Panc1 (cell line): ENCODE results near the gene ORC3. TPM values are rescaled to one million over a fixed set of nuclear protein-coding genes. Genes with fewer than 3 reads are reported as not detected.

Experiments
- ATAC-seq: fragments of 200-7000 bp; cut with Tn5 transposase; 2 replicates; pipeline ENCODE4 v1.9.1; 2020; ENCODE audit warnings: mild to moderate bottlenecking, moderate library complexity
- BruUV-seq: library from RNA; stranded (reverse); fragments of 400-500 nt; replicated peaks from 2 replicates; lab custom pipeline; 2021; lab: Mats Ljungman, UMichigan
- CTCF ChIA-PET: fragments of 300-600 bp; sonication (Branson Sonifier 250); formaldehyde crosslinking; loops from one replicate; lab custom pipeline; 2022; ENCODE audit warnings: antibody characterized with exemption; lab: Charles Lee
- POLR2A ChIA-PET: fragments of 300-600 bp; sonication (Branson Sonifier 250); formaldehyde crosslinking; loops from one replicate; lab custom pipeline; 2022; ENCODE audit warnings: antibody characterized with exemption; lab: Charles Lee
- DNase-seq: peaks from one replicate; pipeline ENCODE4 v3.0.0-alpha.2; 2010; ENCODE audit warnings: low read depth, low spot score
- H3K27ac ChIP-seq: 2 replicates; pipeline ENCODE4 v1.5.1; 2011; ENCODE audit warnings: mild to moderate bottlenecking, low read length, inconsistent platforms
- H3K27me3 ChIP-seq: fragments of 200-500 bp; sonication (Bioruptor generic); 2 replicates; pipeline ENCODE4 v1.6.0; 2014; ENCODE audit warnings: low read length, inconsistent platforms; ENCODE audit not compliant: control insufficient read depth, insufficient read depth
- H3K36me3 ChIP-seq: fragments of 200-500 bp; sonication (Bioruptor generic); 2 replicates; pipeline ENCODE4 v1.5.1; 2014; ENCODE audit warnings: inconsistent platforms, mild to moderate bottlenecking, low read length, moderate library complexity; ENCODE audit not compliant: control insufficient read depth, insufficient read depth
- H3K4me1 ChIP-seq: 2 replicates; pipeline ENCODE4 v1.5.1; 2011; ENCODE audit warnings: inconsistent platforms, mild to moderate bottlenecking, low read length, moderate library complexity; ENCODE audit not compliant: control insufficient read depth, insufficient read depth
- H3K4me3 ChIP-seq, 2 experiments: 2 replicates each; pipeline ENCODE4 v1.5.1; 2011 to 2012; ENCODE audit warnings: low read depth in 2 of 2, low read length in 2 of 2, mild to moderate bottlenecking in 2 of 2, inconsistent platforms in 1 of 2, moderate library complexity in 1 of 2
- H3K9me3 ChIP-seq: fragments of 200-500 bp; sonication (Bioruptor generic); 2 replicates; pipeline ENCODE4 v1.5.1; 2014; ENCODE audit warnings: low read depth, mild to moderate bottlenecking, inconsistent platforms, low read length, moderate library complexity; ENCODE audit not compliant: control insufficient read depth, insufficient read depth
- POLR2AphosphoS5 ChIP-seq: IDR thresholded peaks from 2 replicates; pipeline ENCODE4 v1.6.1; 2012; ENCODE audit warnings: mild to moderate bottlenecking, low read depth, low read length, moderate library complexity
- SIN3A ChIP-seq: IDR thresholded peaks from 2 replicates; pipeline ENCODE4 v1.6.1; 2012; ENCODE audit warnings: low read depth, mild to moderate bottlenecking, low read length, moderate library complexity, borderline replicate concordance; ENCODE audit not compliant: insufficient read depth
- TCF7L2 ChIP-seq: IDR thresholded peaks from 2 replicates; pipeline ENCODE4 v1.6.1; 2011; ENCODE audit warnings: mild to moderate bottlenecking, low read depth, low read length, inconsistent platforms
- in situ Hi-C: cut with HindIII; loops from 2 replicates; pipeline ENCODE4 v1.10.0; 2016; ENCODE audit warnings: low sequenced_read_pairs, low pct_unique_long_range_greater_than_20kb
- intact Hi-C: fragments of 100-400 bp; cut with micrococcal nuclease; formaldehyde crosslinking; loops from one replicate; pipeline ENCODE4 v1.10.0; 2022; ENCODE audit not compliant: unreplicated experiment
- total RNA-seq: library from RNA; stranded (reverse); gene quantifications from one replicate; pipeline ENCODE4 v1.2.1, GENCODE V29; 2021; ENCODE audit not compliant: unreplicated experiment
- TF ChIP-seq, protein P1 (sequence below): fragments of 450-650 bp; IDR thresholded peaks from 2 replicates; pipeline ENCODE4 v1.5.1; 2017; ENCODE audit warnings: mild to moderate bottlenecking
- TF ChIP-seq, protein P2 (sequence below), 2 experiments: IDR thresholded peaks; 2 replicates each; pipeline ENCODE4 v1.6.1; 2011 to 2012; ENCODE audit warnings: low read depth in 2 of 2, control low read depth in 1 of 2, low read length in 1 of 2, mild to moderate bottlenecking in 1 of 2, moderate library complexity in 1 of 2; ENCODE audit not compliant: insufficient read depth in 1 of 2

Gene ORC3
- total RNA-seq, 1 experiment from 2014 or later, result 36.9 TPM

DNA sequence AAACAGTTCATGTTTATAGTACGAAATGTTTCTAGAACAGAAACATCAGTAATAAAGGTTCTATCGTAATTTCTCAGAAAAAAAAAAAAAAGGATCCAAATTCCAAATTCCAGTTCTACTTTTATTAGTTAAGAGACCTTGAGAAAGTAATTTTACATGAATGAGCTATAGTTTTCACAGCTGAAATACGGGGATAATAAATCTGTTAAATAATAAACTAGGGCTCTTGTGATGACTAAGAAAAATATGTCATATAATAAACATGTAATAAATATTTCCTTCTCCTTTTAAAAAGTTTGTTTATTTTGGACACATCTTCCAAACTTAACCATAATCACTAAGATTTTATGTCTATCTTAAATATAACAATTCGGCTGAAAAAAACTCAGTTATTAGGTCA, 17.9 kb upstream of the ORC3 start:
- ATAC-seq (no peak), DNase-seq (no peak)
- TF ChIP-seq, protein P1, sequence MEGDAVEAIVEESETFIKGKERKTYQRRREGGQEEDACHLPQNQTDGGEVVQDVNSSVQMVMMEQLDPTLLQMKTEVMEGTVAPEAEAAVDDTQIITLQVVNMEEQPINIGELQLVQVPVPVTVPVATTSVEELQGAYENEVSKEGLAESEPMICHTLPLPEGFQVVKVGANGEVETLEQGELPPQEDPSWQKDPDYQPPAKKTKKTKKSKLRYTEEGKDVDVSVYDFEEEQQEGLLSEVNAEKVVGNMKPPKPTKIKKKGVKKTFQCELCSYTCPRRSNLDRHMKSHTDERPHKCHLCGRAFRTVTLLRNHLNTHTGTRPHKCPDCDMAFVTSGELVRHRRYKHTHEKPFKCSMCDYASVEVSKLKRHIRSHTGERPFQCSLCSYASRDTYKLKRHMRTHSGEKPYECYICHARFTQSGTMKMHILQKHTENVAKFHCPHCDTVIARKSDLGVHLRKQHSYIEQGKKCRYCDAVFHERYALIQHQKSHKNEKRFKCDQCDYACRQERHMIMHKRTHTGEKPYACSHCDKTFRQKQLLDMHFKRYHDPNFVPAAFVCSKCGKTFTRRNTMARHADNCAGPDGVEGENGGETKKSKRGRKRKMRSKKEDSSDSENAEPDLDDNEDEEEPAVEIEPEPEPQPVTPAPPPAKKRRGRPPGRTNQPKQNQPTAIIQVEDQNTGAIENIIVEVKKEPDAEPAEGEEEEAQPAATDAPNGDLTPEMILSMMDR, result no peak
- TF ChIP-seq SIN3A (no peak), TCF7L2 (no peak), POLR2AphosphoS5 (no peak)
- TF ChIP-seq, protein P2, sequence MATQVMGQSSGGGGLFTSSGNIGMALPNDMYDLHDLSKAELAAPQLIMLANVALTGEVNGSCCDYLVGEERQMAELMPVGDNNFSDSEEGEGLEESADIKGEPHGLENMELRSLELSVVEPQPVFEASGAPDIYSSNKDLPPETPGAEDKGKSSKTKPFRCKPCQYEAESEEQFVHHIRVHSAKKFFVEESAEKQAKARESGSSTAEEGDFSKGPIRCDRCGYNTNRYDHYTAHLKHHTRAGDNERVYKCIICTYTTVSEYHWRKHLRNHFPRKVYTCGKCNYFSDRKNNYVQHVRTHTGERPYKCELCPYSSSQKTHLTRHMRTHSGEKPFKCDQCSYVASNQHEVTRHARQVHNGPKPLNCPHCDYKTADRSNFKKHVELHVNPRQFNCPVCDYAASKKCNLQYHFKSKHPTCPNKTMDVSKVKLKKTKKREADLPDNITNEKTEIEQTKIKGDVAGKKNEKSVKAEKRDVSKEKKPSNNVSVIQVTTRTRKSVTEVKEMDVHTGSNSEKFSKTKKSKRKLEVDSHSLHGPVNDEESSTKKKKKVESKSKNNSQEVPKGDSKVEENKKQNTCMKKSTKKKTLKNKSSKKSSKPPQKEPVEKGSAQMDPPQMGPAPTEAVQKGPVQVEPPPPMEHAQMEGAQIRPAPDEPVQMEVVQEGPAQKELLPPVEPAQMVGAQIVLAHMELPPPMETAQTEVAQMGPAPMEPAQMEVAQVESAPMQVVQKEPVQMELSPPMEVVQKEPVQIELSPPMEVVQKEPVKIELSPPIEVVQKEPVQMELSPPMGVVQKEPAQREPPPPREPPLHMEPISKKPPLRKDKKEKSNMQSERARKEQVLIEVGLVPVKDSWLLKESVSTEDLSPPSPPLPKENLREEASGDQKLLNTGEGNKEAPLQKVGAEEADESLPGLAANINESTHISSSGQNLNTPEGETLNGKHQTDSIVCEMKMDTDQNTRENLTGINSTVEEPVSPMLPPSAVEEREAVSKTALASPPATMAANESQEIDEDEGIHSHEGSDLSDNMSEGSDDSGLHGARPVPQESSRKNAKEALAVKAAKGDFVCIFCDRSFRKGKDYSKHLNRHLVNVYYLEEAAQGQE (IDR thresholded peaks at IDR 0.05; ENCODE audit: insufficient read depth in 1 of 2, low read depth in 2 of 2, low read length in 1 of 2), result no peak
- CTCF ChIA-PET, result no interaction called here
- POLR2A ChIA-PET, result interaction anchor here (0.6 kb wide), 1 partner anchor 146 kb away, joined by 3 read pairs; no protein-coding TSS in a partner anchor
- no peaks in the 10 kb centered on the region; the same call in 1 of the 2 replicates for H3K36me3 ChIP-seq
- H3K4me3 ChIP-seq, result no peak overlapping the region
- peaks cover 3% of the 10 kb centered on the region; the same call in 1 of the 2 replicates for H3K4me1 ChIP-seq
- no peak overlapping the region for H3K27ac ChIP-seq
- no peaks in the 10 kb centered on the region for H3K9me3 ChIP-seq
- no TSS peak for BruUV-seq
- in situ Hi-C loops, result no loop called here
- H3K27me3 ChIP-seq, result no peaks in the 10 kb centered on the region
- intact Hi-C loops, result loop anchor here (10.0 kb wide), 1 partner anchor 747 kb away; no protein-coding TSS in a partner anchor

DNA sequence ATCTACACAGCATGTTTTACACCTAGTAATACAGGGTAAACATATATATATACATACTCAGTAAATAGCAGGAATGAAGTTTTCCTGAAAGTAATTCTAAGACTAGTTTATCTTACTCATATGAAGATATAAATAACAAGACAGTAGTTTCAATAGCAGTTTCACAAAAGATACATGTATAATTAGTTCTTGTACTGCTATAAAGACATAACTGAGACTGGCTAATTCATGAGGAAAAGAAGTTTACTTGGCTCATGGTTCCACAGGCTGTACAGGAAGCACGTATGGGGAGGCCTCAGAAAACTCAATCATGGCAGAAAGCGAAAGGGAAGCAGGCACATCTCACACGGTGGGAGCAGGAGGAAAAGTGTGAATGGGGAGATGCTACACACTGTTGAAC, 17.1 kb upstream of the ORC3 start:
- no peak for ATAC-seq
- Histone ChIP-seq H3K36me3 (no peaks in the 10 kb centered on the region; the same call in 1 of the 2 replicates), H3K27me3 (no peaks in the 10 kb centered on the region), H3K4me3 (no peak overlapping the region), H3K9me3 (no peaks in the 10 kb centered on the region), H3K4me1 (peaks cover 3% of the 10 kb centered on the region; the same call in 1 of the 2 replicates), H3K27ac (no peak overlapping the region)
- ChIA-PET CTCF (no interaction called here), POLR2A (no interaction called here)
- no TSS peak for BruUV-seq
- no peak for DNase-seq
- intact Hi-C loops (loop anchor here (10.0 kb wide), 1 partner anchor 748 kb away; no protein-coding TSS in a partner anchor), in situ Hi-C loops (no loop called here)
- TF ChIP-seq TCF7L2, result no peak
- TF ChIP-seq, protein P2 (IDR thresholded peaks at IDR 0.05; ENCODE audit: insufficient read depth in 1 of 2, low read depth in 2 of 2, low read length in 1 of 2), result no peak
- no peak for TF ChIP-seq SIN3A
- TF ChIP-seq POLR2AphosphoS5, result no peak
- TF ChIP-seq, protein P1, result no peak
